Fibroblast of pulmonary artery (primary cell): ENCODE data around the gene TEN1.

ENCODE experiments used
- DNase-seq: peaks from one replicate; pipeline ENCODE4 v3.0.0-alpha.2; 2010; ENCODE audit warnings: low read depth
- H3K4me3 ChIP-seq: replicated peaks from 2 replicates; pipeline ENCODE4 v1.5.1; 2011; ENCODE audit warnings: low read depth, mild to moderate bottlenecking, control low read depth, low read length, moderate library complexity
- CTCF ChIP-seq: IDR thresholded peaks from 2 replicates; pipeline ENCODE4 v1.5.1; 2011; ENCODE audit warnings: mild to moderate bottlenecking, control low read depth, low read length, inconsistent platforms; ENCODE audit errors: missing control alignments

TEN1 gene

GRCh38 chr17:76046064-76046463 is 67.0 kb downstream of the TEN1 start:
- no peak for DNase-seq
- no peak for TF ChIP-seq CTCF
- no peak overlapping the region for H3K4me3 ChIP-seq

GRCh38 chr17:76048025-76048605 is 69.1 kb downstream of the TEN1 start:
- no peak overlapping the region for H3K4me3 ChIP-seq
- DNase-seq = no peak
- no peak for TF ChIP-seq CTCF

GRCh38 chr17:76048711-76049110 is 69.7 kb downstream of the TEN1 start:
- no peak for DNase-seq
- TF ChIP-seq CTCF = no peak
- no peak overlapping the region for H3K4me3 ChIP-seq

DNA sequence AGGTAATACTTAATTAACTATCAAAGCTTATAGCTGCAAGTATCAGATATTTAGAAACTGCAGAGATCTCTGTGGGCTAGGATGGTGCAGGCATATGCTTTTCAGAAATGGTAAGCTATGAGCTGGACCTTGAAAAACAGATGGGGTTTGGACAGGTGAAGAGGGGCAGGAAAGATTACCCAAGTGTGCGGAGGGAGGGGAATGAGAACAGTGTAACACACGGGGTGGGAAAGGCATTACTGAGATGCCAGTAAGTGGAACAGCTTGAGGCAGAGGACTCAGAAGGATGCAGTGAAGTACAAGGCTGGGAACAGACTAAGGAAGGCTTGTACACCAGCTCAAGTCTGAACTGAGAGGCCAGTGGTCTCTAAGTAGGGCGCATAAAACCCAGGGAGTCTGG is 70.2 kb downstream of the TEN1 start:
- no peak for DNase-seq

GRCh38 chr17:76049836-76050537 is 70.9 kb downstream of the TEN1 start:
- H3K4me3 ChIP-seq = no peak overlapping the region
- TF ChIP-seq CTCF = no peak
- DNase-seq = no peak

More for the DNA sequence above, 70.2 kb downstream of the TEN1 start:
- no peak for TF ChIP-seq CTCF
- H3K4me3 ChIP-seq = no peak overlapping the region
